ENCODE measurements around the gene FHAD1. TPM values are rescaled to one million over a fixed set of nuclear protein-coding genes. Genes with fewer than 3 reads are reported as not detected.

The FHAD1 gene
- total and polyA plus RNA-seq, 2 experiments from 2014 or later = 0.13 to 0.68 TPM

- Histone ChIP-seq H3K27me3 (no peaks in the 10 kb centered on the region), H4K20me1 (ENCODE audit: insufficient read depth, poor library complexity, severe bottlenecking) (no peaks in the 10 kb centered on the region), H3K9me3 (ENCODE audit: low read depth) (no peaks in the 10 kb centered on the region), H3K9me2 (replicated peaks; ENCODE audit: insufficient read depth) (no peaks in the 10 kb centered on the region), H3K4me1 (ENCODE audit: insufficient read depth) (no peaks in the 10 kb centered on the region), H3K4me2 (no peak overlapping the region), H2AFZ (no peak overlapping the region), H3K4me3 (no peak overlapping the region), H3K27ac (no peak overlapping the region), H3K36me3 (replicated peaks; ENCODE audit: insufficient read depth, low read depth) (no peaks in the 10 kb centered on the region), H3K79me2 (no peaks in the 10 kb centered on the region)
- 91% methylated on average over 13 of the region's 13 CpGs for WGBS (ENCODE audit: low lambda C conversion rate, missing lambda C conversion rate)
- TF ChIP-seq EZH2phosphoT487 (IDR thresholded peaks at IDR 0.05; ENCODE audit: low read depth, severe bottlenecking, unreplicated experiment) (no peak), EZH2 (IDR thresholded peaks at IDR 0.05; ENCODE audit: borderline replicate concordance) (no peak)
- no peak for DNase-seq (ENCODE audit: low spot score)
Measured at GRCh38 chr1:15440357-15440756, 193.3 kb downstream of the FHAD1 start.

GRCh38 chr1:15441247-15441646 is 194.2 kb downstream of the FHAD1 start:
- Histone ChIP-seq H3K4me3 (no peak overlapping the region), H3K27ac (no peak overlapping the region), H3K9me3 (ENCODE audit: low read depth) (no peaks in the 10 kb centered on the region), H3K9me2 (replicated peaks; ENCODE audit: insufficient read depth) (no peaks in the 10 kb centered on the region), H3K4me2 (no peak overlapping the region), H3K27me3 (no peaks in the 10 kb centered on the region), H3K36me3 (replicated peaks; ENCODE audit: insufficient read depth, low read depth) (no peaks in the 10 kb centered on the region), H4K20me1 (ENCODE audit: insufficient read depth, poor library complexity, severe bottlenecking) (no peaks in the 10 kb centered on the region), H3K79me2 (no peaks in the 10 kb centered on the region), H2AFZ (no peak overlapping the region), H3K4me1 (ENCODE audit: insufficient read depth) (no peaks in the 10 kb centered on the region)
- no peak for TF ChIP-seq CTCF (IDR thresholded peaks at IDR 0.05; ENCODE audit: poor library complexity)
- TF ChIP-seq EZH2 (IDR thresholded peaks at IDR 0.05; ENCODE audit: borderline replicate concordance) = no peak
- TF ChIP-seq EZH2phosphoT487 (IDR thresholded peaks at IDR 0.05; ENCODE audit: low read depth, severe bottlenecking, unreplicated experiment) = no peak
- DNase-seq (ENCODE audit: low spot score) = no peak
- 98% methylated on average over 6 of the region's 6 CpGs for WGBS (ENCODE audit: low lambda C conversion rate, missing lambda C conversion rate)

GRCh38 chr1:15442119-15442518 is 195.1 kb downstream of the FHAD1 start:
- no peak overlapping the region for H3K4me2 ChIP-seq
- H3K27me3 ChIP-seq = no peaks in the 10 kb centered on the region
- no peaks in the 10 kb centered on the region for H3K79me2 ChIP-seq
- no peaks in the 10 kb centered on the region for H3K9me2 ChIP-seq (replicated peaks; ENCODE audit: insufficient read depth)
- H2AFZ ChIP-seq = no peak overlapping the region
- H4K20me1 ChIP-seq (ENCODE audit: insufficient read depth, poor library complexity, severe bottlenecking) = no peaks in the 10 kb centered on the region
- no peak for DNase-seq (ENCODE audit: low spot score)
- no peak overlapping the region for H3K4me3 ChIP-seq
- H3K4me1 ChIP-seq (ENCODE audit: insufficient read depth) = no peaks in the 10 kb centered on the region
- TF ChIP-seq CTCF (IDR thresholded peaks at IDR 0.05; ENCODE audit: poor library complexity) (no peak), EZH2phosphoT487 (IDR thresholded peaks at IDR 0.05; ENCODE audit: low read depth, severe bottlenecking, unreplicated experiment) (no peak), EZH2 (IDR thresholded peaks at IDR 0.05; ENCODE audit: borderline replicate concordance) (no peak)
- H3K27ac ChIP-seq = no peak overlapping the region
- no peaks in the 10 kb centered on the region for H3K36me3 ChIP-seq (replicated peaks; ENCODE audit: insufficient read depth, low read depth)
- H3K9me3 ChIP-seq (ENCODE audit: low read depth) = no peaks in the 10 kb centered on the region
- 96% methylated on average over 8 of the region's 8 CpGs for WGBS (ENCODE audit: low lambda C conversion rate, missing lambda C conversion rate)

- Histone ChIP-seq H3K79me2 (no peaks in the 10 kb centered on the region), H3K27me3 (no peaks in the 10 kb centered on the region), H4K20me1 (ENCODE audit: insufficient read depth, poor library complexity, severe bottlenecking) (no peaks in the 10 kb centered on the region), H3K27ac (no peak overlapping the region), H3K36me3 (replicated peaks; ENCODE audit: insufficient read depth, low read depth) (no peaks in the 10 kb centered on the region), H2AFZ (no peak overlapping the region), H3K4me2 (no peak overlapping the region), H3K4me3 (no peak overlapping the region), H3K9me2 (replicated peaks; ENCODE audit: insufficient read depth) (no peaks in the 10 kb centered on the region), H3K9me3 (ENCODE audit: low read depth) (no peaks in the 10 kb centered on the region), H3K4me1 (ENCODE audit: insufficient read depth) (no peaks in the 10 kb centered on the region)
- 91% methylated on average over 5 of the region's 5 CpGs for WGBS (ENCODE audit: low lambda C conversion rate, missing lambda C conversion rate)
- DNase-seq (ENCODE audit: low spot score) = no peak
- no peak for TF ChIP-seq EZH2 (IDR thresholded peaks at IDR 0.05; ENCODE audit: borderline replicate concordance)
- no peak for TF ChIP-seq EZH2phosphoT487 (IDR thresholded peaks at IDR 0.05; ENCODE audit: low read depth, severe bottlenecking, unreplicated experiment)
- TF ChIP-seq CTCF (IDR thresholded peaks at IDR 0.05; ENCODE audit: poor library complexity) = no peak
Measured at GRCh38 chr1:15442759-15443158, 195.7 kb downstream of the FHAD1 start.

Data from hepatocyte (in vitro differentiated cells).